DMS 273 (cell line): ENCODE results near the gene RCSD1.

Experiments used
- DNase-seq: peaks from one replicate; lab custom pipeline; 2025; ENCODE audit not compliant: unreplicated experiment; lab: John Stamatoyannopoulos, UW

RCSD1 gene

GRCh38 chr1:167617153-167618147, 12.6 kb upstream of the RCSD1 start:
- DNase-seq = no peak

GRCh38 chr1:167618366-167618765, 11.7 kb upstream of the RCSD1 start:
- no peak for DNase-seq

- DNase-seq = no peak
Observed at GRCh38 chr1:167618789-167619188, 11.2 kb upstream of the RCSD1 start.

- DNase-seq = no peak
Observed at GRCh38 chr1:167620002-167620401, 10.0 kb upstream of the RCSD1 start.

- DNase-seq = no peak
Observed at GRCh38 chr1:167621780-167622313, 8.2 kb upstream of the RCSD1 start.

GRCh38 chr1:167623951-167624350, 6.1 kb upstream of the RCSD1 start:
- no peak for DNase-seq

- DNase-seq = no peak
Observed at GRCh38 chr1:167625040-167625823, 4.8 kb upstream of the RCSD1 start.

- no peak for DNase-seq
Observed at GRCh38 chr1:167627615-167627864, 2.5 kb upstream of the RCSD1 start.

GRCh38 chr1:167627865-167628641, 2.0 kb upstream of the RCSD1 start:
- DNase-seq = no peak

- DNase-seq = no peak
Observed at GRCh38 chr1:167628741-167629515, 1.1 kb upstream of the RCSD1 start.

GRCh38 chr1:167630568-167631385, 745 bp downstream of the RCSD1 start:
- no peak for DNase-seq

GRCh38 chr1:167631386-167631935, 1.4 kb downstream of the RCSD1 start:
- DNase-seq = no peak

GRCh38 chr1:167631936-167632614, 2.0 kb downstream of the RCSD1 start:
- no peak for DNase-seq

- DNase-seq = no peak
Observed at GRCh38 chr1:167633258-167633944, 3.4 kb downstream of the RCSD1 start.

GRCh38 chr1:167634435-167634834, 4.4 kb downstream of the RCSD1 start:
- no peak for DNase-seq

- peak; percentile 40 for DNase-seq
Observed at GRCh38 chr1:167635156-167635648, 5.2 kb downstream of the RCSD1 start.

GRCh38 chr1:167635941-167636340, 5.9 kb downstream of the RCSD1 start:
- no peak for DNase-seq

GRCh38 chr1:167638064-167638463, 8.0 kb downstream of the RCSD1 start:
- DNase-seq = no peak
